MCF 10A (cell line): ENCODE measurements around the gene SYNPO. TPM values are rescaled to one million over a fixed set of nuclear protein-coding genes. Genes with fewer than 3 reads are reported as not detected.

Experiments
- BruUV-seq: library from RNA; stranded (reverse); fragments of 400-500 nt; replicated peaks from 2 replicates; lab custom pipeline; 2021; lab: Mats Ljungman, UMichigan
- CTCF ChIA-PET: fragments of 300-600 bp; sonication (Branson Sonifier 250); formaldehyde crosslinking; extraction: SDS; loops from one replicate; lab custom pipeline; 2021; ENCODE audit warnings: antibody characterized with exemption, inconsistent platforms; lab: Yijun Ruan, JAX
- POLR2A ChIA-PET: fragments of 300-600, 350-650 bp; sonication (Branson Sonifier 250); formaldehyde crosslinking; extraction: SDS; loops from one replicate; lab custom pipeline; 2020; ENCODE audit warnings: antibody characterized with exemption, inconsistent platforms; lab: Yijun Ruan, JAX
- DNase-seq: peaks from one replicate; pipeline ENCODE4 v3.0.0-alpha.2; 2018; ENCODE audit not compliant: unreplicated experiment
- H3K27ac Mint-ChIP-seq: one replicate; pipeline ENCODE4 v1.8.0; 2022; ENCODE audit warnings: mild to moderate bottlenecking, low read depth, mixed read lengths; ENCODE audit not compliant: unreplicated experiment
- H3K27me3 Mint-ChIP-seq: one replicate; pipeline ENCODE4 v1.8.0; 2022; ENCODE audit warnings: mixed read lengths; ENCODE audit not compliant: insufficient read depth, unreplicated experiment
- H3K36me3 Mint-ChIP-seq: one replicate; pipeline ENCODE4 v1.8.0; 2022; ENCODE audit warnings: mild to moderate bottlenecking, moderate library complexity, mixed read lengths; ENCODE audit not compliant: insufficient read depth, unreplicated experiment
- H3K4me1 Mint-ChIP-seq: one replicate; pipeline ENCODE4 v1.8.0; 2022; ENCODE audit warnings: mixed read lengths; ENCODE audit not compliant: insufficient read depth, unreplicated experiment
- H3K4me3 Mint-ChIP-seq: one replicate; pipeline ENCODE4 v1.8.0; 2022; ENCODE audit warnings: mild to moderate bottlenecking, moderate library complexity, mixed read lengths; ENCODE audit not compliant: unreplicated experiment
- H3K9me3 Mint-ChIP-seq: one replicate; pipeline ENCODE4 v1.8.0; 2022; ENCODE audit warnings: mixed read lengths; ENCODE audit not compliant: unreplicated experiment
- CTCF ChIP-seq: fragments of 200-600 bp; IDR thresholded peaks from one replicate; pipeline ENCODE4 v1.8.0; 2022; ENCODE audit warnings: antibody characterized with exemption, mild to moderate bottlenecking; ENCODE audit not compliant: unreplicated experiment
- intact Hi-C: fragments of 100-400 bp; cut with micrococcal nuclease; formaldehyde crosslinking; loops from 2 replicates; pipeline ENCODE4 v1.14.1; 2022
- total RNA-seq: library from RNA; stranded (reverse); gene quantifications from 2 replicates; pipeline ENCODE4 v1.2.3, GENCODE V29; 2022

The SYNPO gene
- total RNA-seq, 1 experiment from 2014 or later: 6.3 TPM

GRCh38 chr5:150703762-150704161, 63.3 kb downstream of the SYNPO start:
- TF ChIP-seq CTCF: no peak
- POLR2A ChIA-PET: interaction anchor here (0.8 to 2.4 kb wide), 9 partner anchors 9 to 254 kb away, joined by 3 to 12 read pairs (median 4); partner anchors contain the start of genes DCTN4, RPS14 and SMIM3
- Mint-ChIP-seq H3K4me3 (no peak overlapping the region), H3K36me3 (peaks cover 42% of the 10 kb centered on the region), H3K9me3 (no peaks in the 10 kb centered on the region), H3K27ac (no peak overlapping the region), H3K27me3 (no peaks in the 10 kb centered on the region), H3K4me1 (peaks cover 6% of the 10 kb centered on the region)
- BruUV-seq: no TSS peak
- intact Hi-C loops: loop anchor here (5.0 to 10.0 kb wide), 2 partner anchors 246 to 461 kb away; no protein-coding TSS in a partner anchor
- peak; percentile 29 for DNase-seq
- CTCF ChIA-PET: interaction anchor here (0.6 to 8.6 kb wide), 14 partner anchors 33 to 266 kb away, joined by 3 to 109 read pairs (median 4); partner anchors contain the start of genes IRGM and SMIM3

- Mint-ChIP-seq H3K27me3 (no peaks in the 10 kb centered on the region), H3K4me3 (no peak overlapping the region), H3K36me3 (peaks cover 69% of the 10 kb centered on the region), H3K27ac (no peak overlapping the region), H3K9me3 (no peaks in the 10 kb centered on the region), H3K4me1 (peaks cover 6% of the 10 kb centered on the region)
- intact Hi-C loops: loop anchor here (10.0 kb wide), 1 partner anchor 458 kb away; no protein-coding TSS in a partner anchor
- ChIA-PET POLR2A (interaction anchor here (0.5 to 1.6 kb wide), 6 partner anchors 9 to 162 kb away, joined by 3 to 4 read pairs (median 3); partner anchors contain the start of genes DCTN4 and SMIM3), CTCF (interaction anchor here (0.5 to 2.1 kb wide), 8 partner anchors 9 to 145 kb away, joined by 3 to 9 read pairs (median 3); no protein-coding TSS in a partner anchor)
- TF ChIP-seq CTCF: no peak
- no peak for DNase-seq
- BruUV-seq: no TSS peak
These were observed 66.4 kb downstream of the SYNPO start for GRCh38 chr5:150706776-150707390.

Other genes starting within 250 kb of the SYNPO start
- not detected in 2 replicates for gene CD74, start 227.8 kb upstream of the SYNPO start, total RNA-seq
- 5,481 and 5,921 TPM in 2 replicates for gene RPS14, start 190.9 kb upstream of the SYNPO start, total RNA-seq
- gene NDST1, start 132.5 kb upstream of the SYNPO start, total RNA-seq: 68.9 and 79.3 TPM in 2 replicates
- gene MYOZ3, start 20.6 kb downstream of the SYNPO start, total RNA-seq: not detected in 2 replicates
- gene RBM22, start 60.4 kb downstream of the SYNPO start, total RNA-seq: 66.0 and 66.9 TPM in 2 replicates
- gene DCTN4, start 118.4 kb downstream of the SYNPO start, total RNA-seq: 122 and 143 TPM in 2 replicates
- gene SMIM3, start 138.1 kb downstream of the SYNPO start, total RNA-seq: 21.7 and 26.1 TPM in 2 replicates
- not detected in 2 replicates for gene IRGM, start 205.9 kb downstream of the SYNPO start, total RNA-seq